ENCODE data around the gene SEC11A.

DNA sequence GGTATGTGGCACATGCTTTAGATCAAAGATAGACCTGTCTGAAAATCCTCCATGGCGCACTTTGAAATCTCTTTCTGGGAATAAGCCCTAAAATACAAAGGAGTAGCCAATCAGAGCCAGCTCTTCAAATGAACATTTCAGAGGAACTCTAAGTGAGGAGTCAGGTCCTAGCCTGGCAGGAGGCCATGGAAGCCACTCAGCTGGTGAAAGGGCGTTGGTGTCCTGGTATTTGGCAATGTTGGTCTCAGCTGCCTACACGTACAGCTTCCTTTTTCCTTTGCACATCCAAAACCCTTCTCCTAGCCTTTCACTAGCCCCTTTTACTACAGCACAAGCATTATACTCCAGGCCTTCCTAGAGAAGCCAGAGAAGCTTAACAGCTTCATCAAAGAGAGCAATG, 67.4 kb downstream of the SEC11A start:
- TF ChIP-seq, protein P1, sequence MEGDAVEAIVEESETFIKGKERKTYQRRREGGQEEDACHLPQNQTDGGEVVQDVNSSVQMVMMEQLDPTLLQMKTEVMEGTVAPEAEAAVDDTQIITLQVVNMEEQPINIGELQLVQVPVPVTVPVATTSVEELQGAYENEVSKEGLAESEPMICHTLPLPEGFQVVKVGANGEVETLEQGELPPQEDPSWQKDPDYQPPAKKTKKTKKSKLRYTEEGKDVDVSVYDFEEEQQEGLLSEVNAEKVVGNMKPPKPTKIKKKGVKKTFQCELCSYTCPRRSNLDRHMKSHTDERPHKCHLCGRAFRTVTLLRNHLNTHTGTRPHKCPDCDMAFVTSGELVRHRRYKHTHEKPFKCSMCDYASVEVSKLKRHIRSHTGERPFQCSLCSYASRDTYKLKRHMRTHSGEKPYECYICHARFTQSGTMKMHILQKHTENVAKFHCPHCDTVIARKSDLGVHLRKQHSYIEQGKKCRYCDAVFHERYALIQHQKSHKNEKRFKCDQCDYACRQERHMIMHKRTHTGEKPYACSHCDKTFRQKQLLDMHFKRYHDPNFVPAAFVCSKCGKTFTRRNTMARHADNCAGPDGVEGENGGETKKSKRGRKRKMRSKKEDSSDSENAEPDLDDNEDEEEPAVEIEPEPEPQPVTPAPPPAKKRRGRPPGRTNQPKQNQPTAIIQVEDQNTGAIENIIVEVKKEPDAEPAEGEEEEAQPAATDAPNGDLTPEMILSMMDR (IDR thresholded peaks at IDR 0.05): no peak
- TF ChIP-seq ZFX (IDR thresholded peaks at IDR 0.05; ENCODE audit: borderline replicate concordance): no peak
